HG03095 (cell line): ENCODE measurements around the gene TBCCD1.

Experiments
- ATAC-seq: cut with Tn5 transposase; IDR thresholded peaks from one replicate; pipeline ENCODE4 v1.9.1; 2021; ENCODE audit warnings: moderate library complexity; ENCODE audit not compliant: unreplicated experiment

The TBCCD1 gene, protein sequence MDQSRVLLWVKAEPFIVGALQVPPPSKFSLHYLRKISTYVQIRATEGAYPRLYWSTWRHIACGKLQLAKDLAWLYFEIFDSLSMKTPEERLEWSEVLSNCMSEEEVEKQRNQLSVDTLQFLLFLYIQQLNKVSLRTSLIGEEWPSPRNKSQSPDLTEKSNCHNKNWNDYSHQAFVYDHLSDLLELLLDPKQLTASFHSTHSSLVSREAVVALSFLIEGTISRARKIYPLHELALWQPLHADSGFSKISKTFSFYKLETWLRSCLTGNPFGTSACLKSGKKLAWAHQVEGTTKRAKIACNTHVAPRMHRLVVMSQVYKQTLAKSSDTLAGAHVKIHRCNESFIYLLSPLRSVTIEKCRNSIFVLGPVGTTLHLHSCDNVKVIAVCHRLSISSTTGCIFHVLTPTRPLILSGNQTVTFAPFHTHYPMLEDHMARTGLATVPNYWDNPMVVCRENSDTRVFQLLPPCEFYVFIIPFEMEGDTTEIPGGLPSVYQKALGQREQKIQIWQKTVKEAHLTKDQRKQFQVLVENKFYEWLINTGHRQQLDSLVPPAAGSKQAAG

DNA sequence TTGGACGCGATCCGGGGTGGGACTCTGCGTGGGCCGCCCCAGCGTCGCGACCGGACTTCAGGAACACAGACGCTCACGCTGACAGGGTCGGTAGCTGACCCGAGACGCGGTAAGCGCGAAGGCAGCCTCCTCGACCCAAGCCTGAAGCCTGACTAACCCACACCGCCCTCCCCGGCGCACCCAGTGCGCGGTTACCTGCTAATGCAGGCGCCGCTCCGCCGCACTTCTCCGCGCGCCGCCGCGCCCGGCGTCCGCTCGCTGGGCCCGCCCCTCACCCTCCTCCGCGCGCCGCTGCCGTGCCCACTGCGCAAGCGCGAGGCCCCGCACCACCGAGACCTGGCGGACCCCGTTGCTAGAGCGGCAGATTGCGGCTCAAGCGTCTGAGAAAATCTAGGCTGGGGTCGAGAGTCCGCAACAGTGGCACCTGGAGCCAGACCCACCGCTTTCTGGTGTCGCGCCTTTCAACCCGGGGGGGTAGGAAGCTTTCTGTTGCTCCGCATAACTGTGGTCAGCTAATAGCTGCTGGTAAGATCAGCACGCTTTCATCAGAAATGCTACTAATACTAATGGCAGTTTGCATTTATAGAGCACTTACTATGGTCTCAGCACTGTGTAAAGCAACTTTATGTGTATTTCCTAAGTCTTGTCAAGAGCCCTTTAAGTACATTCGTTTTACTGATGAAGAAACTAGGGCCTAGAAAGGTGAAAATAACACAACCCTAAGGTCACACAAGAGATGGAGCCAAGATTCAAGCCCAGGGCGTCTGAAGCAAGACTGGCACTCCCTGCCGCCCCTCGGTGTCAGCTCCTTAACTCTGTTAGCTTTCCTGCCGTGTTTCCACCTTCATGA, at the start of gene TBCCD1:
TBCCD1 (minus strand) TSS at position 268 of the 850 bp plus-strand sequence. CDS start 3,010 bp downstream, outside the sequence.
- ATAC-seq, result peak; percentile 45

DNA sequence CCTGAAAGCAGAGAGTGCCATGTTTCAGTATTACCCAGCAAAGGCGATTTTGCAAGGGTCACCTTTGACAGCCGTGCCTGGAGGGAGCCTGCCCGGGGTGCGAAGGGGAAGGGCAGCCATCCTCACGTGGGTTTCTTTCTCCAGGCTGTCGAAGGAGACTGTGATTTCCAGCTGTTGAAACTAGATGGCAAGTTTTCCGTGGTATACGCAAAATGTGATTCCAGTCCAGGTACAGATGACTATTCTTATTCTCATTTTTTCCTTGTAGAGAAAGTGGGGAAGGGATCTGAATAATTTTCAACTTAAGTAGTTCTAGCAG, 49.1 kb upstream of the TBCCD1 start:
- no peak for ATAC-seq

DNA sequence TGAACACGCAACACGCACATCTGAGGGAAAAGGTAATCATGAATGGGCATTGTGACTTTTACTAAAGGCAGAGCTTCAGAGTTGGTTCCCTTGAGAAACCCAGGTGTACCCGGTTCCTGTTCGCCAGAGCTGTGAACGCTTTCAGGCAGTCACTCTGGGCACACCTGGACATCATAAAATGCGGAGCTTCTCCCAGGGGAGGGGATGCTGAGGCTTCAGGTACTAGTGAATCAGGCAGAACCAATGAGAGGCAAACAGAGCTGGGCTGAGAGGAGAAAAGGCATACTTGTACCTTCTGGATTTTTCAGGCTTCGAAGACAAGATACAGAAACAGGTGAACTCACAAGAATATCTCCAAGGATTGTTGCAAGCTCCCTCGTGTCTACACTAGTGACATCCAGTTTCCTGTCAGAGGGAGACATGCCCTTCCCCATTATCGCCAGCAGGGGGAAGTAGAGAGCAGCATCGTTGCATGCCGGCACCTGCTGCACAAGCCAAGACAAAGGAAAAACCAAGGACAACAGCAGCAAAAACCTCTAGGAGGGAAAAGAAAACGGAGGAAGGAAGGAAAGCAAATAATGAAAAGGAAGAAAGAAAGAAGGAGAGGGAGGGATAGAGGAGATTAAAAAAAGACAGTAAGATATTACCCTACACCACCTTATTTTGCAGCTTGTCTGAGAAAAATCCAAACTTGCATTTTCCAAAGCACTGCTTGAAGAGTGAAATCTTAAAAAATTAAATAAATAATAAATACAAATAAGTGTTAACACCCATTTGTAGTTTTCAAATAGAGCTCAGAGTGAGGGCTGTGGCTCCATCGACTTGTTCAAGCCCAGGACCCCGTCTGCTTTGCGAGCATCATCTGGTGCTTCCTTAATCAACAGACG, 47.7 kb upstream of the TBCCD1 start:
- ATAC-seq, result no peak

DNA sequence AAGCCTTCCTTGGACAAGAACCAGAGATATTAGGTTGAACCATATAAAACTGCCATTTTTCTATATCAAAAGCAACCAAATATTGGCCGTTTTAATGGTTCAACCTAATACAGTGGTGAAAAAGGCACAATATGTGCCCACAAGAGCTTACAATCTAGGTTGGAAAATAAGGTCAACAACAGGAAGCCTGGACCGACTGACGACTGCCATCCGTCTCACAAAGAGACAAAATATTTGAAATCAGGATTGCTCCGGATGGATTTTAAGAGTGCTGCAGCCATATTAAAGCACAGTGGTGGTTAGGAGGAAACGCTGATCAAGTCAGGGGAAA, 47.1 kb upstream of the TBCCD1 start:
- ATAC-seq, result no peak

DNA sequence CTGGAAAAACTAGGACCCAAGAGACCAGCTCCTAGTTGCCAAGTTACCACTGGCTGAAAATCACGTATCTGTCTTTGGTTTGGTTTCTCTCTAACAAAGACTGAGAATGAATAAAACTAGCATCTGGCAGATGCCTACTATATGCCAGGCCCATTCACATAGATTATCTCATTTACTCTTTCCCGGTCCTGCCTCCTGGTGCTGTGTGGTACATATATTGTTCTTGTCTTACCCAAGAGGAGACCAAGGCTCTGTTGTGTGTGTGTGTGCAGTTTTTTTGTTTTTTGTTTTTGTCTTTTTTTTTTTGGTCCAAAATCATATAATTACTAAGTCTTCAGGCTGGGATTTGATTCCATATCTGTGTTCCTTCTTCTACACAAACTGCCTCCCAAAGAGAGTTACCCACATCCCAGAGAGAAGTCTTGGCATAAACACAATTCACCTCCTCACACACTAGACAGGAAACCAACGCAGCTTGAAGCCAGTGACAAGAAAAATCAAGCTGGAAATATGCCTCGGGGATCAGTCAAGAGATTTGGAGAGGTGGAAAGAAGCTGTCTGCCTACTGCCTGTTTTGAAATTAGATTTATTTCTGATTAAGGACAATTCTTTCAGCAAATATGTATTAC, 46.6 kb upstream of the TBCCD1 start:
- no peak for ATAC-seq

DNA sequence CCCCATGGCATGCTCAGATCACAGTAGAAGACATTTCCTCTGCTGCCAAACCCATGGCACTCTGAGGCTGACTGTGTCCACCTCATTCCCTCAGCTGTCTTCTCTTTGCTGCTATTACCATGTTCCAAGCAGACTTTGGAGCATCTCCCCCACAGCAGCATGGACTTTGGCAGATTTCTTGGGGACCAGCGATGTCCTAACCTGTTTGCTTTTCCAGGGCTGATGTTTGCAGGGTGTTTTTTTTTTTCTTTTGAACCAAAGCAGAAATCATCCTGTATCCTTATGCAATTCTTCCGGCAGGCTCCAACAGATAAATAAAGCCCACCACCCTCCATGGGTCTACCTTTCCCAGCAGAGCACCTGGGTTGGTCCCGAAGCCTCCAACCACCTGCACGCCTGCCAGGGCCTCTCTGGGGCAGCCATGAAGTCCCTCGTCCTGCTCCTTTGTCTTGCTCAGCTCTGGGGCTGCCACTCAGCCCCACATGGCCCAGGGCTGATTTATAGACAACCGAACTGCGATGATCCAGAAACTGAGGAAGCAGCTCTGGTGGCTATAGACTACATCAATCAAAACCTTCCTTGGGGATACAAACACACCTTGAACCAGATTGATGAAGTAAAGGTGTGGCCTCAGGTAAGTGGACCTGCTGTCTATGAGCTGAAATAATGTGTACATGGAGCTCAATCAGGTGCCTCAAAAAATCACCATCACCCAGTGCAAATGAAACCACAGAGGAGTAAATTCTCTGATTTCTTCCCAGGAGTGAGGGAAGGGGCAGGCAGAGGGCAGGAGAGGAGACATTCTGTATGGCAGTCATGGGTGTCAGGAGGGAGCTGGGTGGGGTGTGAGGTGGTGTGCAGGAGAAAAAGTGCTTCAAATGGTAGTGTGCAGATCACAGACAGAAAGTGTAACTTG, 45.8 kb upstream of the TBCCD1 start, which contains the start of gene AHSG:
AHSG (plus strand) TSS at position 340 of the 916 bp plus-strand sequence; CDS start at position 422, 82 bp downstream.
- no peak for ATAC-seq

DNA sequence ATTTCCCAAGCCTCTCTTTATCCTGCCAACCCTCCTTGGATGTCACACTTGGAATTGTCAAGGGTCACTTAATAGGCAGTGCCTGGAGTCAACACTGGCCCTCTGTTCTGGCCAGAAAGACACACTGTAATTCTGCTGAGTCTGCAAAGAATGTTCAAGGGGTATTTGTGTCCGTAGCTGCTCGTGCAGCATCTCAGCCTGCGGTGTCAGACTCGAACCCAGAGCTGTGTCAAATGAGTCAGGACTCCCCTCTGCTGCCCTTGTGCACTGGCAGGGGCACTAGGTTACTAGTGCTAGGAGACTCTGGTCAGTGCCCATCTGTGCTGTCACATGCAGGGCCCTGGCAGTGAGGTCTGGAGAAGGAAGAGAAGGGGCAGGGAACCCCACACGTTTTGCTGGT, 44.9 kb upstream of the TBCCD1 start:
- ATAC-seq, result no peak

DNA sequence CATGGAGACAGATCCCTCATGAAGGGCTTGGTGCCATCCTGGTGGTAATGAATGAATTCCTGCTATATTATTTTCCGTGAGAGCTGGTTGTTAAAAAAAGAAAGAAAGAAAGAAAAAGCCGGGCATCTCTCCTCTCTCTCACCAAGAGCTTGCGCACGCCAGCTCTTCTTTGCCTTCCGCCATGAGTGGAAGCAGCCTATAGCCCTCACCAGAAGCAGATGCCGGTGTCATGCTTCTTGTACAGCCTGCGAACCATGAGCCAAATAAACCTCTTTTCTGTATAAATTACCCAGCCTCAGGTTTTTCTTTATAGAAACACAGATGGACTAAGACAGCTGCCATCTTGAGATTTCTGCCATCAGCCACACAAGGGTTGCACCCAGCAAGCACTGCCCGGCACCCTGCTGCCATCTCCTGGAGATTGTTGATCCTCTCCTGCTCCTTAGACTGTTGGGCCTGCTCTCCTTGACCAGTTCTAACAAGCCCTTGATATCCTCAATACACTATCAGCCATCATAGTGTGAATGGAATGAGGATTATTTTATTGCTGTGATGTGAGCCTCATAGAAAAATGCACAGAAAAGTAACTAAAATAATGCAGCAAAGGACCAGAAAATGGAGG, 42.2 kb upstream of the TBCCD1 start:
- ATAC-seq, result no peak

DNA sequence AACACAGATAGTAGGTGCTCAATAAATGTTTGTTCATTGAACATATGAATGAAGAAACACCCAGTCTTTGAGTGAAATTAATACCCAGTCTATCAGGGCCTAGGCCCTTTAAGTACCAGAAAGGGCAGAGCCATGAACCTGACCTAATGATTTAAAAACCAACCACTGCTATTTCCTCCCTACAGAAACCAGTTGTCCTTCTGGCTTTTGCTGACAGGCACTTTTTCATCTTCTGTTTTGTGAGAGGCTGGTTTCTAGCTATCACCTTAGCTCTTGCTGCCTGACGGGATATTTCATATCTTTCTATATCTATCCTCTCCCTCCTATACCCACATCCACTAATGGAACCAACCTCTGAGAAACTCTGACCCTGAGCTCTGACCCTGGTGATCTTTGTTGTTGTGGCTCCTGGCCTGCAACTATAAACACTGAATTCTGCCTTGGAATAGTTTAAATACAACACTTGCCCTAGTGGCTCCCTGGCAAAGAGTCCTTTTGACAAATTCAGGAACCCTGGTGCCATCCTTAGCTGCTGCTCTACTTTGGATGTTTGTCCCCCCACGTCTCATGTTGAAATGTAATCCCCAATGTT, 41.6 kb upstream of the TBCCD1 start:
- ATAC-seq, result no peak

DNA sequence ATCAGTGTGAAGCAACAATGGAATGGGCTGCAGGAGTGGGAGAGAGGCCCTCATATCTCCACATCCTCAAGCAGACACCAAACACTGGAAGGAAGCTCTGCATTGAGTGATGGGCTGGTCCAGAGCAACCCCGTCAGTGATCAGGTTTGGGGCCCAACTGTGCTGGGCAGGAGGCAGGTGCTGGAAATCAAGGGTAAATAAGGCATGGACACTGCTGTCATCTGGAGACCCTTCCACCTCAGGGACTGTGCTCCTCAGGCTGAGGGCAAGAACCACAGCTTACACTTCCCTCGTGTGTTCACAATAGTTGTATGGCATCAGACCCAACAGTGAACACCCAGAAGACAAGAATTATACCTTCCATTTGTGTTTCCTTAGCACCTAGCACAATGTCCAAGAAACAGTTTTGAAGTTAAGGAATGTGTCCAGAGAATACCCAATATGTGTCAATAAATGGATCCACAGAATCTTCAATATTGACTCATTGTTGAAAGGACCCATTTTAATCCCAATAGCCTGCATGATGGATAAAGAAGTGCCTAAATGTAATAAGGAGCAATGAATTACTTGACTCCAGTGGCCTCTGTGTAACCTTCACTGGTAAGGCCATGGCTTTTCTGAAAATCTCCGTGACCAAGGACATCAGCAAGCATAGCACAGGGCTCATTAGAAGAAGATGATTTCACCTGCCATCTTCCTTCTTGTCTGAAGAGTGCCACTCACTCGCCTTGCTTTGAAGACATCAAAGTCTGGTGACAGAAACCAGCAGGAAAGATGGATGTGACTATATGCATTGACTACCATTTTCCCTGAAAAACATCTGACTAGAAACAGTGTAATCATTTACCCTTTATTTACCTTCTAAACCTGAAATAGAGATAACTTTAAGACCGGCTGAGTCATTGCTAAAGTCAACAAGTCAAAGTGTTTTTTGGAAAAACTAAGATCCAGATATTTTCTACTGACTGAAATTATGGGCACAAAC, 38.7 kb upstream of the TBCCD1 start:
- no peak for ATAC-seq

DNA sequence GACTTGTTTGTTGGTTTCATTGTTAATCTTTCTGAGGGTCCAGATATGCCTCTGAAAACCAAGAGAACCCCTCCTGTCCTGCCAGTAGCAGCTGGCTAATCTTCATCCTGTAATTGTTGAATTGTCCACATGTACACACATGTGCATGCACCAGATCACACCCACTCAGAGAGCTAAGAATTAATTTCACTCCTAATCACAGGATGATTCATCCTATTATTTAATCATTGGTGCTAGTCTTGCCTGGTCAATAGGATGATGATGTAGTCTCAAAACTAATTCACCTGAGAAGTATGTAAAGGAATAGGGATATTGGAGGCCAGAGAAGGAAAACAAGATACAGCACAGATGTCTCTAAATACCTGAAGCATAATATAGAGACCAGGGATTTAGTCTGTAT, 37.9 kb upstream of the TBCCD1 start:
- ATAC-seq, result no peak

DNA sequence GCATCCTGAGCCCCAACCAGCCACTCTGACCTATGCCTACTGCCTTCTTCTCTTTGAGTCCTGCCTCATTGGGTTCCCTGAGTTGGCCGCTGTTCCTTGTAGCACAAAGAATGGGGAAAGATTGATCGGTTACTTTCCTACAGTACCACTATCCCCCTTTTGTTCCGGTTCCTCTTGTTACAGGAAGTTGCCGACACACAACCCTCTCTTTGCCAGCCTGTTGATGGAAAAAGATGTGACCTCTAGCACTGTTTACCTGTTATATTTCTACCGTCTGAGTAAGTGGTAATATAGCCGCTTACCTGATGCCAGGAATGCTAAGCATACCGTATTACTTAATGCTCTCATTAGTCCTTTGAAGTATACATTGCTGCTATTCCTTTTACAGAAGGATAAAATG, 36.0 kb upstream of the TBCCD1 start:
- no peak for ATAC-seq

DNA sequence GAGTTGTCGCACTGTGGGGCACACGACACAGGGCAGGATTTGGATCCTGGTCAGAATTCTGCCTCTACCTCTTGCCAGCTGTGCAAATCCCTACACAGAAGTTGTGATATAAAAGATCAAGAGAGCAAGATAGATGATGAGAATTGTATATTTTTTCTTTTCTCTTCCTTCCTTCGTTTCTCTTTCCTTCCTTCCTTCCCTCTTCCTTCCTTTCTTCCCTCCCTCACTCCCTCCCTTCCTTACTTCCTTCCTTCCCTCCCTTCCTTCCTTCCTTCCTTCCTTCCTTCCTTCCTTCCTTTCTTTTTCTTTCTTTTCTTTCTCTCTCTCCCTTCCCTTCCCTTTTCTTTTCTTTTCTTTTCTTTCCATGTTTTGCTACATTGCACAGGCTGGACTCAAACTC, 33.8 kb upstream of the TBCCD1 start:
- no peak for ATAC-seq

DNA sequence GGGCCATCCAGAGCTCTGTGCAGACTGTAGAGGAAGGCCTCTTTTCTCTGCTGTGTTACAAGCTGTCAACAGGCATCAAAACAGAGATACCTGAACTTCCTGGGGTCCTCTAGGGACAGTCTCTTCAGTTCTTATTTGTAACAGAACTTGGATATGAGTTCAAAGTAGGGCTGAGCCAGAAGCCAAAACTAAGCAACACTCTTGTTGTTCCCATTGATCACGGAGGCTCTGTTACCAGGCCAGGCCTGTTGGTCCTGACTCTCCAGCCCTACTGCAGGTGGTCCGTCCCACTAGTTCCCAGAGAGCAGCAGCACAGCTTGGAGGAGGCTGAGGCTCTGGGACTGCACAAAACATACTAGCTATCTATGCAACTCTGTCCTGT, 32.6 kb upstream of the TBCCD1 start:
- ATAC-seq, result no peak

DNA sequence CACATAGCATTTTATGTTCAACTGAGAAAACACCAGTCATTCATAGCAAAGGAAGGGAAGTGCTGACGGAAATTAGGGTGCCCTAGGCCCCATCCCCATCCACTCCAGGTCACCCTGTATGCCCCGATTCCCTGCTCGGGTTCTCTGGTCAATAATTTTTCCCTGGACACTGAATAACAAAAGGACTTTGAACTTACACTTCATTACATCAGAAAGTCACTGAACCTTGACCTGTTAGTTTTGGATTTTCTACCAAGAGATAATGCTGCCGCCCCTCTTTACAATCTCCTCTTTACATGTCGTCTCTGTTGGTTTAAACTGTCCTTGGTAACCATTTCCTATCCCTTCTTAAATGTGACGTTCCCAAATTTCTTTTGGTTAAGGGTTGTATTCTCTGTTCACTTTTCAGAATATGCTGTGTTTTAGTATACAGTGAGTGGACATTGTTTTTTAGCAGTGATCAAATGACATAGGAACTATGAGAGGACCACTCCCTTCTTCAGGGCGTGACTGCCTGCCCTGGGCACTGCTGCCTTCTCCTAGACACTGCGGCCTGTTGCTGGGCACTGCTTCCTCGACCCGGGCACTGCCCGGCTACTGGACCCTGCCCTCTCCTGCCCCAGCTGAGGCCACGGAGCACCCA, 32.1 kb upstream of the TBCCD1 start:
- no peak for ATAC-seq

DNA sequence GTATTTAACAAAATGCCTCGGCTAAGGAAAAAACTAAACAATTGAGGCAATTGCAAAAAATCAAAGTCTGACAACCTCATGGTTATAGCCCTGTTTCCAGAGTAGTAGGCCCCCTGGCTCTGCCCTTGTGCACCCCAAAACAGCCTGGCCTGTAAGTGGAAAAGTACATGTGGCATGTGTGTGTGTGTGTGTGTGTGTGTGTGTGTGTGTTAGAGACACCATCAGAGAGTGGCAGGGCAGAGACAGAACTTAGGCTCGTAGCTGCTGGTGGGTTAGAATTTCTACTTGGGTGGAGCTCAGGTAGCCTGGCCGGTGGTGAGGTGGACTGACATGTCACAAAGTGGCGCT, 31.6 kb upstream of the TBCCD1 start:
- ATAC-seq, result no peak

DNA sequence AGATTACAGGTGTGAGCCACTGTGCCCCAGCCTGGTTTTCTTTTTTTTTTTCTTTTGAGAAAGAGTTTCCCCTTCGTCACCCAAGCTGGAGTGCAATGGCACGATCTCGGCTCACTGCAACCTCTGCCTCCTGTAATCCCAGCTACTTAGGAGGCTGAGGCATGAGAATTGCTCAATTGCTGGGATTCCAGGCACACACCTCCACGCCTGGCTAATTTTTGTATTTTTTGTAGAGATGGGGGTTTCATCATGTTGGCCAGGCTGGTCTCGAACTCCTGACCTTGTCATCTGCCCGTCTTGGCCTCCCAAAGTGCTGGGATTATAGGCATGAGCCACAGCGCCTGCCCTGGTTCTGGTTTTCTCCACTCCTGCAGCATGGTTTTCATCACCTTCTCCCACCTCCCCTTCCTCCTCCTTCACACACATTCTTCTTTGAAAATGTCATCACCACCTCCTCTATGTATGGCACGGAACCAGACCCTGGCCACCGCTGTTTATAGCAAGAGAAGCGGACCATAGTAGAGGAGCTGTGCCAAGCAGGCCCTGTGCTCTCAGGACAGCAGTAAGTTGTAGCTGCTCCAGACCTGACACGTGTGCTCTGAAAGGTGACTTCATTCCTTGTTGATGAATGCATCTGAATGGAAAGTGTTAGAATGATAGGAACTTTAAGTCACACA, 31.1 kb upstream of the TBCCD1 start:
- ATAC-seq, result no peak
